ENCODE results near the gene CDC42EP3. TPM values are rescaled to one million over a fixed set of nuclear protein-coding genes. Genes with fewer than 3 reads are reported as not detected.
A peak's percentile ranks its signal among the peaks of the same experiment; 100 is the strongest.

The CDC42EP3 gene
- total RNA-seq, 6 donors from 2014 or later = 24.5 to 76.2 (median 43.2) TPM

GRCh38 chr2:37621199-37621598 lies 50.2 kb downstream of the CDC42EP3 start:
- no peak for DNase-seq
- 59 to 67% methylated on average over 1 of the region's 1 CpG for WGBS, 2 donors
- Histone ChIP-seq H3K4me1 (peaks cover 5 to 22% (median 12%) of the 10 kb centered on the region in 4 donors), H3K9me3 (no peaks in the 10 kb centered on the region), H3K27me3 (no peaks in the 10 kb centered on the region), H3K27ac (no peak overlapping the region), H3K4me3 (no peak overlapping the region), H3K36me3 (no peaks in the 10 kb centered on the region)
- no peak for TF ChIP-seq CTCF (IDR thresholded peaks at IDR 0.05)
- no peak for TF ChIP-seq POLR2AphosphoS5 (IDR thresholded peaks at IDR 0.05)
- TF ChIP-seq POLR2A (IDR thresholded peaks at IDR 0.05) = no peak
- no peak for TF ChIP-seq EP300 (IDR thresholded peaks at IDR 0.05)
- ATAC-seq (ENCODE audit: low FRiP score in 2 of 2) = no peak

- H3K27me3 ChIP-seq = no peaks in the 10 kb centered on the region
- no peaks in the 10 kb centered on the region for H3K9me3 ChIP-seq
- no peak overlapping the region for H3K4me3 ChIP-seq
- DNase-seq = no peak
- H3K4me1 ChIP-seq = peaks cover 8 to 18% (median 12%) of the 10 kb centered on the region in 4 donors
- H3K27ac ChIP-seq = no peak overlapping the region
- no peaks in the 10 kb centered on the region for H3K36me3 ChIP-seq
- TF ChIP-seq POLR2AphosphoS5 (IDR thresholded peaks at IDR 0.05) = no peak
- no peak for TF ChIP-seq EP300 (IDR thresholded peaks at IDR 0.05)
- no peak for TF ChIP-seq POLR2A (IDR thresholded peaks at IDR 0.05)
- ATAC-seq (ENCODE audit: low FRiP score in 2 of 2) = no peak
Measured at GRCh38 chr2:37619959-37620300, 51.5 kb downstream of the CDC42EP3 start.

- ATAC-seq (ENCODE audit: low FRiP score in 2 of 2) (no peak), DNase-seq (no peak)
- H3K4me3 ChIP-seq = no peak overlapping the region
- H3K4me1 ChIP-seq = peaks cover 8 to 16% (median 12%) of the 10 kb centered on the region in 4 donors
- H3K36me3 ChIP-seq = no peaks in the 10 kb centered on the region
- H3K27me3 ChIP-seq = no peaks in the 10 kb centered on the region
- no peak overlapping the region for H3K27ac ChIP-seq
- no peaks in the 10 kb centered on the region for H3K9me3 ChIP-seq
- TF ChIP-seq CTCF (IDR thresholded peaks at IDR 0.05) (no peak), POLR2A (IDR thresholded peaks at IDR 0.05) (no peak), EP300 (IDR thresholded peaks at IDR 0.05) (no peak), POLR2AphosphoS5 (IDR thresholded peaks at IDR 0.05) (no peak)
- WGBS, 2 donors = 84 to 87% methylated on average over 7 of the region's 7 CpGs
Measured at GRCh38 chr2:37619230-37619958, 52.0 kb downstream of the CDC42EP3 start.

- TF ChIP-seq POLR2AphosphoS5 (IDR thresholded peaks at IDR 0.05) = no peak
- TF ChIP-seq CTCF (IDR thresholded peaks at IDR 0.05) = no peak
- no peak for TF ChIP-seq POLR2A (IDR thresholded peaks at IDR 0.05)
- no peak for TF ChIP-seq EP300 (IDR thresholded peaks at IDR 0.05)
- Histone ChIP-seq H3K27me3 (no peaks in the 10 kb centered on the region), H3K9me3 (no peaks in the 10 kb centered on the region), H3K4me1 (peaks cover 9 to 14% (median 12%) of the 10 kb centered on the region in 4 donors), H3K27ac (no peak overlapping the region), H3K36me3 (no peaks in the 10 kb centered on the region), H3K4me3 (no peak overlapping the region)
- 87 to 90% methylated on average over 3 of the region's 3 CpGs for WGBS, 2 donors
- ATAC-seq (ENCODE audit: low FRiP score in 2 of 2) (no peak), DNase-seq (no peak)
Measured at GRCh38 chr2:37618326-37618725, 53.1 kb downstream of the CDC42EP3 start.

- H3K4me1 ChIP-seq = peaks cover 9 to 14% (median 12%) of the 10 kb centered on the region in 4 donors
- WGBS, 2 donors = 86 to 89% methylated on average over 14 of the region's 14 CpGs
- no peak overlapping the region for H3K4me3 ChIP-seq
- H3K36me3 ChIP-seq = no peaks in the 10 kb centered on the region
- no peaks in the 10 kb centered on the region for H3K27me3 ChIP-seq
- no peak for ATAC-seq (ENCODE audit: low FRiP score in 2 of 2)
- H3K9me3 ChIP-seq = no peaks in the 10 kb centered on the region
- peak in 1 of 2 donors; percentile 48 for DNase-seq
- H3K27ac ChIP-seq = peak overlapping the region in 2 of 4 donors; percentile 53 to 76
- no peak for TF ChIP-seq POLR2AphosphoS5 (IDR thresholded peaks at IDR 0.05)
- TF ChIP-seq POLR2A (IDR thresholded peaks at IDR 0.05) = no peak
- no peak for TF ChIP-seq EP300 (IDR thresholded peaks at IDR 0.05)
- no peak for TF ChIP-seq CTCF (IDR thresholded peaks at IDR 0.05)
Measured at GRCh38 chr2:37617119-37617892, 54.1 kb downstream of the CDC42EP3 start.
